ENCODE results near the gene MIOX. TPM values are rescaled to one million over a fixed set of nuclear protein-coding genes. Genes with fewer than 3 reads are reported as not detected.

Gene MIOX
- total RNA-seq, 1 donor = not detected

DNA sequence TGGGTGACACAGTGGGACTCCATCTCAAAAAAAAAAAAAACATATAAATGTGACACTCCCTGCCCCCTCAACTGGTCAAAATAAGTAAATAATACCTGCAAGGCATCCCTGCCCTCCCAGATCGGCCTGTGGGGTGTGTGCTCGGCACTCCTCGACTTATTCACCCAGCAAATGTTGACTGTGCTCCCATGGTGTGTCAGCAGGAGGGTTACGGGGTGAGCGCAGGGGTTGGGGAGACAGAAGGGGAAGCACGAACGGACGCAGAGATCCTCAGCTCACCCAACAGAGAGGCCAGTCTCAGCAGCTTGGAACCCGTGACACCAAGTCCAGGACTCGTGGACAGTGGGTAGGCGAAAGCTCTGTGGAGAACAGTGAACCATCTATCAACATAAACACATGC, 6.9 kb upstream of the MIOX start:
- DNase-seq (ENCODE audit: insufficient read length, low spot score, missing footprints) = no peak
- Histone ChIP-seq H2AFZ (ENCODE audit: low read length) (no peak overlapping the region), H3K4me1 (ENCODE audit: insufficient read depth, low read length) (peaks cover 6% of the 10 kb centered on the region), H3K79me2 (ENCODE audit: insufficient read depth, low read length) (no peaks in the 10 kb centered on the region), H3K9me3 (ENCODE audit: low read depth, low read length) (no peaks in the 10 kb centered on the region), H3K27me3 (ENCODE audit: insufficient read depth, low read length) (peaks cover 13% of the 10 kb centered on the region), H3K36me3 (ENCODE audit: insufficient read depth, low read length) (no peaks in the 10 kb centered on the region), H4K20me1 (ENCODE audit: insufficient read depth, low read length) (no peaks in the 10 kb centered on the region), H3K27ac (ENCODE audit: low read depth, low read length) (no peak overlapping the region), H3K4me2 (ENCODE audit: insufficient read depth, low read length) (no peak overlapping the region), H3K4me3 (ENCODE audit: insufficient read depth, low read length) (no peak overlapping the region)
- TF ChIP-seq, protein P1, sequence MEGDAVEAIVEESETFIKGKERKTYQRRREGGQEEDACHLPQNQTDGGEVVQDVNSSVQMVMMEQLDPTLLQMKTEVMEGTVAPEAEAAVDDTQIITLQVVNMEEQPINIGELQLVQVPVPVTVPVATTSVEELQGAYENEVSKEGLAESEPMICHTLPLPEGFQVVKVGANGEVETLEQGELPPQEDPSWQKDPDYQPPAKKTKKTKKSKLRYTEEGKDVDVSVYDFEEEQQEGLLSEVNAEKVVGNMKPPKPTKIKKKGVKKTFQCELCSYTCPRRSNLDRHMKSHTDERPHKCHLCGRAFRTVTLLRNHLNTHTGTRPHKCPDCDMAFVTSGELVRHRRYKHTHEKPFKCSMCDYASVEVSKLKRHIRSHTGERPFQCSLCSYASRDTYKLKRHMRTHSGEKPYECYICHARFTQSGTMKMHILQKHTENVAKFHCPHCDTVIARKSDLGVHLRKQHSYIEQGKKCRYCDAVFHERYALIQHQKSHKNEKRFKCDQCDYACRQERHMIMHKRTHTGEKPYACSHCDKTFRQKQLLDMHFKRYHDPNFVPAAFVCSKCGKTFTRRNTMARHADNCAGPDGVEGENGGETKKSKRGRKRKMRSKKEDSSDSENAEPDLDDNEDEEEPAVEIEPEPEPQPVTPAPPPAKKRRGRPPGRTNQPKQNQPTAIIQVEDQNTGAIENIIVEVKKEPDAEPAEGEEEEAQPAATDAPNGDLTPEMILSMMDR (IDR thresholded peaks at IDR 0.05; ENCODE audit: extremely low read depth, low read depth, low read length) = no peak

GRCh38 chr22:50481045-50481439, 5.6 kb upstream of the MIOX start:
- H3K27ac ChIP-seq (ENCODE audit: low read depth, low read length) = no peak overlapping the region
- peak overlapping the region; percentile 65 for H3K4me3 ChIP-seq (ENCODE audit: insufficient read depth, low read length)
- H3K9me3 ChIP-seq (ENCODE audit: low read depth, low read length) = no peaks in the 10 kb centered on the region
- no peak overlapping the region for H2AFZ ChIP-seq (ENCODE audit: low read length)
- H4K20me1 ChIP-seq (ENCODE audit: insufficient read depth, low read length) = no peaks in the 10 kb centered on the region
- peak overlapping the region; percentile 23 for H3K4me2 ChIP-seq (ENCODE audit: insufficient read depth, low read length)
- no peaks in the 10 kb centered on the region for H3K4me1 ChIP-seq (ENCODE audit: insufficient read depth, low read length)
- TF ChIP-seq, protein P1 (IDR thresholded peaks at IDR 0.05; ENCODE audit: extremely low read depth, low read depth, low read length) = no peak
- no peaks in the 10 kb centered on the region for H3K79me2 ChIP-seq (ENCODE audit: insufficient read depth, low read length)
- H3K27me3 ChIP-seq (ENCODE audit: insufficient read depth, low read length) = peaks cover 13% of the 10 kb centered on the region
- H3K36me3 ChIP-seq (ENCODE audit: insufficient read depth, low read length) = no peaks in the 10 kb centered on the region
- no peak for DNase-seq (ENCODE audit: insufficient read length, low spot score, missing footprints)

DNA sequence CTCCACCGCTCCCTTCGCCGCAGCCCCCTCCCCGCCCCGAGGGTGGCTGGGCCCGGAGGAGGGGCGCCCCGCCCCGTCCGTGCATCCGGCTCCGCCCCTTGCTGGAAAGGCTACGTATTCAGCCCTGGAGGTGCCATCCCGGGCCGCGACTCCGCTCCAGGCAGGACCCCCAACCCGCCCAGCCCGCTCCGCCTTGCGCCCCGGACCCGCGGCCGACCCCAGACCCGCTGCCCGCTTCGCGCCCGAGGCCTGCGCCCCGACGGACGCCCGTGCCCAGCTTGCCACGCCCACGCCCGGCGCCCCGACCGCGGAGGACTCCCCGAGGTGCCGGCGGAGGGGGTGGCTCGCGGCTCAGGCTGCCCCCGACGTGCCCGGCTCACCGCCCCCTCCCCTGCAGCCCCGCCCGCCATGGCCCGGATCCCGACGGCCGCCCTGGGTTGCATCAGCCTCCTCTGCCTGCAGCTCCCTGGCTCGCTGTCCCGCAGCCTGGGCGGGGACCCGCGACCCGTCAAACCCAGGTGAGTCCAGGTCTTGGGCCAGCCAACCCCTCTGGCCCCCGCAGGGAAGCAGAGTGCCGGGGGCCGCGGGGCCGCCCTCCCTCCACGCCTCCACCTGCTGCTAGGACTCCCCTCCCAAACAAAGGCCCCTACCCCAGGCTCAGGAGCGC, 5.1 kb upstream of the MIOX start, which contains the start of gene ADM2:
Gene ADM2 (plus strand): TSS at position 104 of the 667 bp plus-strand sequence. CDS start 305 bp downstream, at position 409.
- Histone ChIP-seq H4K20me1 (ENCODE audit: insufficient read depth, low read length) (no peaks in the 10 kb centered on the region), H3K27ac (ENCODE audit: low read depth, low read length) (no peak within 1 kb of the TSS), H3K4me2 (ENCODE audit: insufficient read depth, low read length) (peak within 1 kb of the TSS; percentile 24), H3K79me2 (ENCODE audit: insufficient read depth, low read length) (no peaks in the 10 kb centered on the region), H3K4me1 (ENCODE audit: insufficient read depth, low read length) (no peaks in the 10 kb centered on the region), H3K9me3 (ENCODE audit: low read depth, low read length) (no peaks in the 10 kb centered on the region), H3K4me3 (ENCODE audit: insufficient read depth, low read length) (peak within 1 kb of the TSS; percentile 65), H3K36me3 (ENCODE audit: insufficient read depth, low read length) (no peaks in the 10 kb centered on the region), H2AFZ (ENCODE audit: low read length) (peak within 1 kb of the TSS; percentile 59), H3K27me3 (ENCODE audit: insufficient read depth, low read length) (peaks cover 13% of the 10 kb centered on the region)
- TF ChIP-seq, protein P1 (IDR thresholded peaks at IDR 0.05; ENCODE audit: extremely low read depth, low read depth, low read length) = no peak
- DNase-seq (ENCODE audit: insufficient read length, low spot score, missing footprints) = peak; percentile 97

DNA sequence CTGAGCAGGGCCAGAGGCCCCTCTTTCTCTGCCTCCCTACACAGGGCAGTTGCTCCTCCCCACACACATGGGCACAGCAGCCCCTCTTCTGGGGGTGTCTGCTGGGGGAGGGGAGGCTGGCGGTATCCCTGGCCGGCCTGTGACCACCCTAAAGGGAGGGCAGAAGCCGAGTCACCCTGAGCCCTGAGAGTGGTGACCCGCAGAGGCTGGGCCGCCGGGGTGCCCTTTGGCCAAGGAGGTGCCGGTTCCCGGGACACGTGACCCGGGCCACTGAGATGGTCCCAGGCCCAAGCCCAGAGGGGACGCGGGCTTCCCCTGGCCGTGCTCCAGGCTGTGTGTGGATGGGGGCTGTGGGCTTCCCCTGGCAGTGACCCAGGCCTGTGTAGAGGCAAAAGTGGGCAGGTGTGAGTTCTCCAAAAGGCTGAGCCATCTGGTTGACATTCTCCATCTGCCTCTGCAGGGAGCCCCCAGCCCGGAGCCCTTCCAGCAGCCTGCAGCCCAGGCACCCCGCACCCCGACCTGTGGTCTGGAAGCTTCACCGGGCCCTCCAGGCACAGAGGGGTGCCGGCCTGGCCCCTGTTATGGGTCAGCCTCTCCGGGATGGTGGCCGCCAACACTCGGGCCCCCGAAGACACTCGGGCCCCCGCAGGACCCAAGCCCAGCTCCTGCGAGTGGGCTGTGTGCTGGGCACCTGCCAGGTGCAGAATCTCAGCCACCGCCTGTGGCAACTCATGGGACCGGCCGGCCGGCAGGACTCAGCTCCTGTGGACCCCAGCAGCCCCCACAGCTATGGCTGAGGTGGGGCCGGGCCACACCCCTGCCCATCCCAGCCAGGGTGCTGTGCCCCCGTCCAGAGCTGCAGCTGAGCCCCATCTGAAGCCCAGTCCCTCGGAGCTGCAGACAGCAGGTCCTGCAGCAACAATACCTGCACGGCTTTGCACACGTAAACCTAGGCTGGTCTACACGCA, 4.3 kb upstream of the MIOX start:
- peak overlapping the region; percentile 59 for H2AFZ ChIP-seq (ENCODE audit: low read length)
- H3K79me2 ChIP-seq (ENCODE audit: insufficient read depth, low read length) = no peaks in the 10 kb centered on the region
- H3K27me3 ChIP-seq (ENCODE audit: insufficient read depth, low read length) = peaks cover 13% of the 10 kb centered on the region
- H3K9me3 ChIP-seq (ENCODE audit: low read depth, low read length) = no peaks in the 10 kb centered on the region
- DNase-seq (ENCODE audit: insufficient read length, low spot score, missing footprints) = no peak
- H3K4me1 ChIP-seq (ENCODE audit: insufficient read depth, low read length) = no peaks in the 10 kb centered on the region
- H3K4me2 ChIP-seq (ENCODE audit: insufficient read depth, low read length) = peak overlapping the region; percentile 24
- TF ChIP-seq, protein P1 (IDR thresholded peaks at IDR 0.05; ENCODE audit: extremely low read depth, low read depth, low read length) = no peak
- H3K4me3 ChIP-seq (ENCODE audit: insufficient read depth, low read length) = peak overlapping the region; percentile 65
- no peak overlapping the region for H3K27ac ChIP-seq (ENCODE audit: low read depth, low read length)
- H4K20me1 ChIP-seq (ENCODE audit: insufficient read depth, low read length) = no peaks in the 10 kb centered on the region
- H3K36me3 ChIP-seq (ENCODE audit: insufficient read depth, low read length) = no peaks in the 10 kb centered on the region
